HG03558 (cell line): ENCODE results near the gene GRIP1.
"Not testable (repeated sequence)": the region's sequence is repeated elsewhere in the genome, so short reads cannot be mapped to it uniquely, and the experiment has no call there.

Experiments used
- ATAC-seq: cut with Tn5 transposase; IDR thresholded peaks from one replicate; pipeline ENCODE4 v1.9.1; 2021; ENCODE audit warnings: moderate number of reproducible peaks; ENCODE audit not compliant: unreplicated experiment; ENCODE audit errors: extremely low read depth

Gene GRIP1

DNA sequence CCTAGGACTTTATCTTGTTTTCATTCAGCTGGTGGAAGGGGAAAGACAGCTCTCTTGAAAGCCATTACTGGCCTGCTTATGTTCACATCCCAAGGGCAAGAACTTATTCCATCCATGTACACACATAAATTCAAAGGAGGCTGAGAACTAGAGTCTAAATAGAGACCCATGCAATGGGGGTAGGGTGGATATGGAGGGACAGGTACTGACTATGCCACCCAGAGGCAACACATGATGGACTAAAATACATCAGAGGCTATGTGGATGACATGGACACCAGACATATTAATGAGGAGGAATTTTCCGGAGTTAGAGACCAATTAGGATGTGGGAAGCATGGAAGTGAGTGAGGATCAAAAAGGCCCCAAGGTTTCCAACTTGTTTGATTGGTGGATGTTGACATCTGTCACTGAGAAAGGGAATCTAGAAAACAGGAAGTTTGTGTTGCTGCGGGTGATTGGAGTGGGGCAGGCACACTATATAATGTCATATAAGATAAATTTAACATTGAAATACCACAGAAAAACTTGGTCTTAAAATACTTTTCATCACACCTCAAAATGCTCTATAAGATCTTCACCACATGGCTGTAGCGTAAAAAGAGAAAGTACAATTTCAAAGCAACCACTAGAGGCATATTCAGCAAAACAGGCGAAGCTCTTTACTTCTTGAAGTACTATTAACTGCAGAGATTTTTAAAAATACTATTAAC lies 130.4 kb downstream of the GRIP1 start:
- no peak for ATAC-seq

DNA sequence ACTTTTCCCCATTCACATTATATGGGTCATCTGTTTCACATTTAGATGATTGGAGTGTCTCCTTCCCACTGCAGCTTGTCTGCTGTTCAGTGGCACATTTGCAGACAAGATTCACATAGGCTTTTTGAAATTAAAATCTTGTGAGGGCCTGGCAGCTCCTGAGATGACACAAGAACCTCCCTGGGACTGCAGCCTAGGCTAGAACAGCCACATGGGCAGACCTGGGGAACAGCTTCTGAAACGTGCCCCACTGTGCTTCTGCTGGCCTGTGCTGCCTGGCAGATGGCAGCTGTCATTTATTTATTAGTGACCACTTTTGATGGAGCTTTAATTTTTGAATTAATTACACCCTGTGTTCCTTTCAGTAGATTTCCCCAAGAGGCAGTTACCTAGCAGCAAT lies 137.4 kb downstream of the GRIP1 start:
- ATAC-seq: no peak

DNA sequence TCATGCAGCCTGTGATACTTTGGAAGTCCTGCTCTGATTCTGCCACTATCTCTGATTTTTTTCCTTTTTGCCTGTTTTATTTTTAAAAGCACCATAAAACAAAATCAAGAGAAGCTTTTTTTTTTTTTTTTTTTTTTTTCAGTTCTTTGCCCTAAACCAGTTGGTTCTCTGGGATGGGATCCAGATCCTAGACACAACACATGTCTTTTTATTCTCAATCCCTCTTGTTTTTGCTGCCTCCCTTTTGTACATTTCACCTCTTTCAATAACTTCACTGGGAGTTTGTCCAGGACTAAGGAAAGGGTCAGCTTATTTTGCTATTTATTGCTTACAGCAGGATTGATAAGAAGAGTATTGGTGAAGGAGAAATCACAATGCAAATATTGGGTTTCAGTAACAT lies 139.4 kb downstream of the GRIP1 start:
- no peak for ATAC-seq

DNA sequence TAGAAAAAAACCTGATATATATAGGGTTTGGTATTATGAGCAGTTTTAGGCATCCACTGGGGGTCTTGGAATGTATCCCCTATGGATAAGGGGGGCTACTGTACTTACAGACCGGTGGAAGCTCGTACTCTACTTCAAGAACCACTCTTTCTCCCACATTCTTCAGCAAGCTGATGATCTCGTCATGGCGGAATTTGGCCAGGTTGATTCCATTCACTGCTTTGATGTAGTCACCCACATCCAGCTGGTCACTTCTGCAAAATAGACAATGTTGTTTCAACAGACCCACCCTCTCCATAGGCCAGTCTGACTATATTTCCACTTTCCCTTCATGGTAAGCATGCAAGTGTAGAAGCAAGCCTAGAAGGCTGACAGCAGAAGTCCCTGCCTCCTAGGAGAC lies 139.9 kb downstream of the GRIP1 start:
- no peak for ATAC-seq

DNA sequence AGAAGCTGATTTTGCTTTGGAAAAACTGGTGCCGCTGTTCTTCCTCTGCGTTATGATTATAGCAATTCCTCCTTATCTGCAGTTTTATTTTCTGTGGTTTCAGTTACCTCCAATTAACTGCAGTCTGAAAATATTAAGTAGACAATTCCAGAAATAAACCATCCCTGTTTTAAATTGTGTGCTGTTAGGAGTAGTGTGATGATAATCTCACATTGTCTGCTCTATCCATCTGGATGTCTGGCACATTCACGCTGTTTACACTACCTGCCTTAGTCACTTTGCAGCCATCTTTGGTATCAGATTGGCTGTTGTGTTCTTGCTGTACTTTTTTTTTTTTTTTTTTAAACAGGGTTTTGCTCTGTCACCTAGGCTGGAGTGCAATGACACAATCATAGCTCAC lies 141.0 kb downstream of the GRIP1 start:
- no peak for ATAC-seq

DNA sequence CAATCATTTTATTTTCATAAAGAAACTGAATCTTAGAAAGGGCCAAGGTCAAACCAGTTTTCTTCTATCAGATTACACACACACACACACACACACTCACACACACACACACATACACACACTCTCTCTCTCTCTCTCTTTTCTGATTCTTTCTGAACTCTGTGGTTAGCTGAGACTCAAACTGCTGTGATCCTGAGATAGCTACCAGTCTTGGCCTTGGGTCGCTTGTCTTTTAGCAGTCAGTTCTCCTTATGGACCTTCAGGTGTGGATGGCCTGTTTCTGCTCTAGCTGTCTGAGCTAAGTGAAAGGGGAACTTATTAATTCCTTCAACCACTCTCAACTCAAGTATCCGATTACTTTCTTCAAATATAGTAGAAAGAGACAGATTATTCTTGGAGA lies 145.1 kb downstream of the GRIP1 start:
- no peak for ATAC-seq

DNA sequence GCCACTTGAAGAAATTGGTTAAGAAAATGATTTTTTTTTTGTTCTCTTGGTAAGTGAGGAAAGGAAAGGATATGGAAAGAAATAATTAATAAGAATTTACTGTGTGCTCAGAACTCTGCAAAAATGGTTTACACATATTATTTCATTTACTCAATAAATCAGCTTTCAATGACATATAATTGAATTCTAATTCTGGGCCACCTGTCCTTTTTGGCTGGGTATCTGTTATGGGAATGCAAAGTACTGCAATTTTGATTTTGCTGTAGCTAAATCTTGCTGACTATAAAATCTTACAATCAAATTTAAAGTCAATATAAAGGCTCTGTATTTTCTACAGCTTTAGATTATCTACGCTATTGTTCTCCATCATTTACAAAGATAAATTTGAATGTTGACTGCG lies 147.1 kb downstream of the GRIP1 start:
- no peak for ATAC-seq

DNA sequence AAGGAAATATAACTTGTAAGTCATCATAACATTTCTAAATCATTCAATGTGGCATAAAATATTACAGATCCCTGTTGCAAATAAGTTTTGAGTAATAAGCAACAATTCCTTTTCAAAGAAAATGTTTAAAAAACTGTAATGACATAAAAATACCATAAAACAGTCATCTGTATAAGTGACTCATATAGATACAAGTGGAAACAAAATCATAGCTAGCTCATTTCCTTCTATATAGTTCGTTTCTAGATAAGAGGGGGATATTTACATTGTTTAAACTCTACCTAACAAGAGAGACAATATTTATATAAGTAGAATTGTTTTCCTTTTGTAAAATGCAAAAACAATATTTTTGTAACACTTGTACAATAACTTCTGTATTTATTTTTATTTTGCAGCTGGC lies 148.9 kb downstream of the GRIP1 start:
- ATAC-seq: no peak

DNA sequence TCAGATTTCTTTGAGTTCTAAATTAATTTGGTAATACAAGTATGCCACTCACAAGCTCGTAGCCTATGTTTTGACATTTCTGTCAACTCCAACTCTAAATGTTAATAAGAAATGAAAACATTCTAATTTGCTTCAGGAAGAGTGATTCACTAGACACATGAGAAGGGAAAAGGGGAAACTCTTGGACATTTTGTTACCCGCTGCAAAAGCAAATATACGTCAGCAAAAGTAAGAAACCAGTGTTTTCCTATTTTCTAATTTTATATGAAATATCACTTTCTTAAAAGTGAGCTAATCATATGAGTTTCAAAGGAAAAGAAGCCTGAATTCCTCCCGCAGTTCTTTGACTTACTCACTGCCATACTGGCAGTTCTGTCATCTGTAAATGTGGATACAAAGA lies 162.3 kb downstream of the GRIP1 start:
- ATAC-seq: no peak

DNA sequence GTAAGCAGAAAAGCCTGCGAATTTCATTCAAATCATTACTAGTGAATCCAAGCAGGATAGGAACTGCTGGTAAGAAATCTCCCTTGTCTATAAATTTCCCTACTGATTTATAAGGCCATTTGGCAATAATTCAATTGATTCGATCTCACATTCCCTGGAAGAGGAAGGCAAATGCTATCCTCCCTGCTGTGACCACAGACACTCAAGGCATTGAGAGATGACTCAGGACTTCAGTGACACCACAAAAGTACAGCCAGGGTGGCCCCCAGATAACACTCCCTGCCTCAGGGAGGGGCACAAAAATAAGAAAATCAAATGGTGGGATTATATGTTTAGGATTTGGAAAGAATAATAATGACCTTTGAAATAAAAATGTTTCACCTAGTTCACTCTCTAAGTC lies 162.7 kb downstream of the GRIP1 start:
- ATAC-seq: no peak

DNA sequence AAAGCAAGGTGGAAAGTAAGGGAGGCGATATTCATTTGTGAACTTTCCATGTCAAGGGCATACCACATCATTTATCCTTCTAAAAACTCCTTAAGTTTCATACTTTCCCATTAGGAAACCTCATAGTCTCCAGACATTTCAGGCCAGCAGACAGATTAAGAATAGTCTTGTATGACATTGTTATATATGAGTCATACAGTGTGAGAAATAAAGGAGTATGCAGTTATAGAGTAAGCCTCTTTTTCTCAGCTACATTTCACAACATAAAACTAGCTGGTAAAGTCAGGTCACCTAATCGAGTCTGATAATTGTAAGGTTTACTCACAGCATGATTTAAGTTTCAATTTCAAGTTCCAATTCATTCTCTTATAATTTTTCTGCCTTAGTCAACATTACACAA lies 164.3 kb downstream of the GRIP1 start:
- ATAC-seq: no peak

DNA sequence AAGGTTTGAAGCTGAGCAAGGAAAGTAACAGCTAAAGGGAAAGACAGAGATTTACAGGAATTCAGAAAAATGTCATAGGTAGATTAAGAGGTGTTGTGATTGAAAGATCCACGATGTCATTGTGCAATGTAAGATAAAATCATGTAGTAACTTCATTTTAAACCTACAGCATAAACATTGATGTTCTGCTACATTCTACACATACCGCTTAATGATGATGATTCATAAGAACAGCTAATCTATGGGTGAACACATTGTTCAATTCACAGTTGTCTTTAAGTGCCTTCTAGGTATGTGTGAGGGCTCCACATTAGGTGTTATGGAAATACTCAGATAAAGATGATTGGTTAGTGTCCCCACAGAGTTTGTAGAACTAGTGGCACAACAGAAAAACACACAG lies 170.9 kb downstream of the GRIP1 start:
- no peak for ATAC-seq

DNA sequence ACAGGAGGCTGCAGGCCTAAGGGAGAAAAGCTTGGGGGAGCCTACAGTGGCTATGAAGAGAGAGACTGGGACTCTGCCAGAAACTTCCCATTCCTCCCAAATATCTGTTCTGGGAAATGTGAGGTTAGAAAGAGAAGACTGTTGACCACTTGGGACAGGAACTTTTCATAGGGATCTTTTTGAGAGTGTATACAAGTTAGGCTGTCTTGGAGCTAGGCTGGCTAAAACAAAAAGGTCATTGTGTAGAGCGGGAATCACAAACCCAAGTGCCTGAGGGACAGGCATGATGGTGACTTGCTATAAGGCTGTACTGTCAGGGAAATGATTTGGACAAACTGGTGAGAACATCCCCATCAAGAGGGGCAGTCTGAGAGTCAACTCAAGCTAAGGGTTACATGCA lies 175.1 kb downstream of the GRIP1 start:
- no peak for ATAC-seq

DNA sequence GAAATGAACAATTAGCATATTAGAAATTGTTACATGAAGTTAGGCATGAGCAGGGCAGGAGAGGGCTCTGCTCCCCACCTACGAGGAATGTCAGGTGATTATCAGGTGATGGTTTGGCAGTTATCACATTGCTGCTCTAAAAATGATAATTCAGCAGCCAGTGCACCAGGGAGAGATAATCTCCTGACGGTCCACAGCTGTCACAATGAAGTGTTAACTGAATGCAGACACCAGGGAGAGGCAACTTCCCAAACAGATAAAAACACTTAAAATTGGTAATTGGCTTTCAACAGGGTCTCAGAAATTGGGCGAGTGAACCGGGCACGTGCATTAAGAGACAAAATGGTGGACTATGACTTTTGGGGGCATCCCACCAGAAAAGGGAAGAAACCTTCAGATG lies 176.0 kb downstream of the GRIP1 start:
- no peak for ATAC-seq

DNA sequence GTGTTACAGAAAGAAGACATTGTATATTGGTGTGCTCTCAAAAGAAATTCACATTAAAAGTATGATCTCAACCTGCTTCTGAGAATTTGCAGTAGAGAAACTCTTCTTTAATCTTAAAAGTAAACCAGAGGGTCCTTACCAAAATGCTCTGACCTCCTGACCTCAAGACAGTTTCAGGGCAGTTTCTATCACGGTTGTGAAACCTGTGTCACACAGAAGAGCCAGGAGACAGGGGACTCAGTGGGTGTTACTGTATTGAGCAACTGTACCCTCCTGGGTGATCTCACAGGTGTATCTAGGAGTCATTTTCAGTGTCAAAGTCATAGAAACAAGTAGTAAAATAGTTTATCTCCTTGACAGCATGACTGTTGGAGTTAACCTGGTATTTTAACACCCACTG lies 178.0 kb downstream of the GRIP1 start:
- peak; percentile 88 for ATAC-seq

DNA sequence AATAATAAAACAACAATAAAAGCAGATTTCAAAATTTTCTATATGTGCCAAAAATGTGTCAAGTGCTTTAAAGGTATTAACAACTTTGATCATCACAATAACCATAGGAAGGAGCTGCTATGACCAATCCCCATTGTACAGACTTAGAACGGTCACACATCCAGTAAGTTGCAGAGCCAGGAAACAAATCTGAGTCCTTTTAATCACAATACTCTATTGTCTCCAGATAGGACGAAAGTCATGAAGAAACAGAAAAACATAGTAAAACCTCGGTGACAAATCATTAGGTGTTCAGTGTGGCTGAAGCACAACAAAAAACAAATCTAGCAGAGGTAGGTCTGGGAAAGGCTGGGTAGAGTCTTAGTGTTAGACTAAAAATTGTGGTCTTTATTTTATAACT lies 178.8 kb downstream of the GRIP1 start:
- ATAC-seq: no peak

DNA sequence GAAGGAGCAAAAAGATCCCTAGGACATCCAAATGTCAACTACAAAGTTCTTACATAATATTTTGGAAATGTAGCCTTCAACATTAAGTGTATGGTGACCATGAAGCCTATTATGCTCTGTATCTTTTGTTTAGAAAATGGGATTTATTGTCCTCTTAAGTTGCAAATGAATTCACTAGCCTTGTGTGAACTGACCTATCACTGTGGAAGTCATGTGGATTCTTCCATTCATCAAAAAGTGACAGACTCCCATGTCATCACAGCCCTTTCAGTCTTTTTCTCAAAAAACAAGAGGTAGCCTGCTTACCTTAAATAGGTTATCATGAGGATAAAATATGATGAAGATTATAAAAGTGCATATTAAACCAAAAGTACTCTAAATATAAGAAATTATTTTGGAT lies 179.9 kb downstream of the GRIP1 start:
- ATAC-seq: no peak

DNA sequence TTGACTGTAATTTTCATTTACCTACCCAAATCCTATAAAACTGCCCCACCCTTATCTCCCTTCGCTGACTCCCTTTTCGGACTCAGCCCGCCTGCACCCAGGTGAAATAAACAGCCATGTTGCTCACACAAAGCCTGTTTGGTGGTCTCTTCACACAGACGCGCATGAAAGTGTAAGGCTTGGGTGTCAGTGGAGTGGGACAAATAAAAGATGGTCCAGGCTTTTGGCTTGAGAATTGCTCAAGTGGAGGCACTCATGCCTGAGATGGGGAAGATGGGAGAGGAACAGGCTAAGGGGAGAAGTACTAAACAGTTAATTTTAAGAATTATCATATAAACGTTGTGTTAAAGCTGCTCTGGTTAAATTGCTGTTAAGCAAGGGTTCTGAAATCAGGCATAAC lies 180.8 kb downstream of the GRIP1 start:
- not testable (repeated sequence) for ATAC-seq

DNA sequence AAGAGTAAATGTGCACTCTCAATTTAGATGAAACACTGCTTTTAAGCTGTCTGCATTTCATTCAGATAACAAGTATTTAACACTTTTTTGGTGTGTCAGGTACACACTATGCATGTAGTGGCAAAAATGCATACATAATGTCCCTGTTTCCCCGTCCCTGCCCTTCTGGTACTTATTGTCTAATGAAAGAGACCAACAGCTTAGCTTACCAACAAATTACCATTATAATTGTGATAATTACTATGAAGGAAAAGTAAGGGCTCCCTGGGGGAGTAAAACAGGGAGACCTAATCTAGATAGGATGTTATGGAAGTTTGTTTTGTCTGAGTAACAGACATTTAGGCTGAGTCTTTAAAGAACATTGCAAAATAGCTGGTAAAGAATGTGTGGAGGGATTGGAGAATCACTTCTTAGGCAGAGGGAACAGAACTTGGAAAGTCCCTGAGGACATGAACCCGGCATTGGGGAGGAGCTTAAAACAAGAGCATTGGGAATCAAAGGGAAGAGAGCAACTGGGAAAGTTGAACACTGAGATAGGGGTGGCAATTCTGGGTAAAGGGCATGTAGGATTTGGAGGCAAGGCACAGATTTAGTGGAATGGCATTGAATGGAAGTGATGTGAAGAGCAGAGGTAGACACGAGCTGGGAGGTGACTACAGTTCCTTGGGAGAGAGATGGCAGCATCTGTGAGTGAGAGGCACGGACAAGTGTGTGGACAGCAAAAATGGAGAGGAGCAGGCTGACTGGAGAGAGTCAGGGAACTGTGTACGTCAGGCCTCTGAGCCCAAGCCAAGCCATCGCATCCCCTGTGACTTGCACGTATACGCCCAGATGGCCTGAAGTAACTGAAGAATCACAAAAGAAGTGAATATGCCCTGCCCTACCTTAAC lies 181.6 kb downstream of the GRIP1 start:
- no peak for ATAC-seq

DNA sequence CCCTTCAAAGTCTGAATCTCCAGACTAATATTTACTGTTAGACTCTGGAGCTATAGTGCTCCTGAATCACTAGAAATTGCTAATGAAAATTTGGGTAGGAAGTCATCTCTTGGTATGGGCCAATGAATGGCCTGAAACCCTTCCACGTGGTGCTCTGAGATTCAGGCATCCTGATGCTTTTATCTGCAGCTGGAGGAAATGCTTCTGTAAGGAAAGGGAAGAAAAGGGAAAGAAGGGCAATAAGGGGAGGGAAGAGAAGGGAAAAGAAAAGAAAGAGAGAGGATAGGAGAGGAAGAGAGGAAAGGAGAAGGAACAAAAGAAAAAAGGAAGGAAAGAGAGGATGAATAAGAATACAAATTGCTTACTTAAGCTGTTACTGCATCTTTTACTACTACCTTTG lies 182.3 kb downstream of the GRIP1 start:
- no peak for ATAC-seq

DNA sequence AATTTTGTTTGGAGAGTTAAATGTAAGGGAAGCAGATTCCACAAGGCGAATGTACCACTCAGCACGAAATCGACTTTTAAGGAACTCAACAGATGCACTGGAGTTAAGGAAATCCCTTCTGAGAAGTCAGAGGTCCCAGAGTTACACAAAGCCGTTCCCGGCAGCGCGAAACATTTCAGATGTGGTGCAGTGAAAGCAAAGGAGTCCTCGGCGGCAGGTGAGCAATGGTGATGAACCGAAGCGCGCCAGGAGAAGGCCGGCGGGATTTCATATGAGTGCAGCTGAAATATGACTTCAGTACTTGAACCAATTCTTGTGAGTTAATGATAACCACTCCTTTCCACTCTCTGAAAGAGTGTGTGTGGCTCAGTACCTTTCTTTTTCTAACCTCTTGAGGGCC lies 183.2 kb downstream of the GRIP1 start:
- ATAC-seq: no peak

DNA sequence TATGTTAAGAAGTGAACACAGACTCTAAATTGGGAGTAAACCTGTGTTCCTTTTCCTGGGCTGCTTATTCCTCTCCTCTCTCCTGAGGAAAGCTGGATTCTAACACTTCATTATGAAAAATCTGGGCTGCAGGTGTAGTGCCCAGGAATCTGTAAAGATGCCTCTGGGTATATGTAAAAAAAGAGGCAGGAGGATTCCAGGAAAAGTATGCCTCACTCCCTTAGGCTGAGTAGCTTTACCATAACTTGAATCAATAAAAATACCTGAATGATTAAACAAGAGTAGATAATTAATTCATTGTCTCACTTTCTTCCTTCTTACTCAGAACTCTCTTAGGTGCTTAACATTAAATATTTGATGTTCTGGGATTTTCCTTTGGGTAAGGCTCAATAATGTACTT lies 185.1 kb downstream of the GRIP1 start:
- ATAC-seq: no peak
